Esophagus squamous epithelium (tissue), 5 donors: ENCODE results near the gene APH1B. TPM values are rescaled to one million over a fixed set of nuclear protein-coding genes. Genes with fewer than 3 reads are reported as not detected.
A peak's percentile ranks its signal among the peaks of the same experiment; 100 is the strongest.

Experiments used
- DNase-seq: peaks from one replicate; lab custom pipeline; 2025; lab: John Stamatoyannopoulos, UW
- H3K27ac ChIP-seq, 4 donors: fragments of 200-600 bp; sonication (generic); one replicate each; pipeline ENCODE4 v1.5.1; 2016 to 2019; ENCODE audit warnings: mild to moderate bottlenecking in 1 of 4
- H3K27me3 ChIP-seq, 4 donors: fragments of 200-600 bp; sonication (generic); 1 replicate in 3 of 4; 2 replicates in 1 of 4; pipeline versions ENCODE4 v1.5.1 to v1.6.0; 2017 to 2021; ENCODE audit warnings: antibody characterized with exemption in 1 of 4
- H3K36me3 ChIP-seq, 3 donors: fragments of 200-600 bp; sonication (generic); one replicate each; pipeline ENCODE4 v1.5.1; 2016 to 2019
- H3K4me1 ChIP-seq, 3 donors: fragments of 200-600 bp; sonication (generic); one replicate each; pipeline ENCODE4 v1.5.1; 2017 to 2019
- H3K4me3 ChIP-seq, 4 donors: fragments of 200-600 bp; sonication (generic); 1 replicate in 3 of 4; 2 replicates in 1 of 4; pipeline ENCODE4 v1.5.1; 2016 to 2019; ENCODE audit warnings: mild to moderate bottlenecking in 2 of 4, moderate library complexity in 1 of 4
- H3K9me3 ChIP-seq, 3 donors: fragments of 200-600 bp; sonication (generic); one replicate each; pipeline ENCODE4 v1.5.1; 2016 to 2019
- CTCF ChIP-seq, 6 experiments: fragments of 450-650 bp in 4 of 6; fragments of 200-600 bp in 2 of 6; sonication (generic) in 2 of 6; IDR thresholded peaks; one replicate each; pipeline ENCODE4 v1.5.1; 2016 to 2019; ENCODE audit warnings: antibody characterized with exemption in 6 of 6, mild to moderate bottlenecking in 4 of 6, moderate library complexity in 4 of 6
- POLR2A ChIP-seq, 4 donors: fragments of 450-650 bp; IDR thresholded peaks; one replicate each; pipeline ENCODE4 v1.6.1; 2017; ENCODE audit warnings: antibody characterized with exemption in 4 of 4, mild to moderate bottlenecking in 4 of 4, moderate library complexity in 3 of 4
- whole genome bisulfite sequencing, 2 donors: methylation state at CpG; one replicate each; pipeline ENCODE4 v1.1.5; 2018; 5-methylcytosine and 5-hydroxymethylcytosine counted together
- intact Hi-C: fragments of 100-400 bp; cut with DNase I; formaldehyde crosslinking; loops from one replicate; pipeline ENCODE4 v1.15.0; 2022
- total RNA-seq, 4 donors: library from RNA; depleted of rRNA; stranded (reverse); fragments of >200 nt; gene quantifications; one replicate each; pipeline ENCODE4 v1.1.0, GENCODE V29; 2016
- donor health status: DM: yes; HTN: yes; CAD: no.

Gene APH1B
- total RNA-seq, 4 donors from 2014 or later = 0.53 to 7.8 (median 3.3) TPM

GRCh38 chr15:63243776-63244175, 33.6 kb upstream of the APH1B start:
- H3K4me3 ChIP-seq = no peak overlapping the region
- no peaks in the 10 kb centered on the region for H3K27me3 ChIP-seq
- no peak for TF ChIP-seq POLR2A (IDR thresholded peaks at IDR 0.05)
- TF ChIP-seq CTCF (IDR thresholded peaks at IDR 0.05) = no peak
- no peaks in the 10 kb centered on the region for H3K9me3 ChIP-seq
- intact Hi-C loops = no loop called here
- 58 to 92% methylated on average over 1 of the region's 1 CpG for WGBS, 2 donors
- H3K36me3 ChIP-seq = no peaks in the 10 kb centered on the region
- DNase-seq = no peak
- peaks cover 16 to 86% (median 49%) of the 10 kb centered on the region in 3 donors for H3K4me1 ChIP-seq
- peak overlapping the region; percentile 45 to 76 (median 71) for H3K27ac ChIP-seq

DNA sequence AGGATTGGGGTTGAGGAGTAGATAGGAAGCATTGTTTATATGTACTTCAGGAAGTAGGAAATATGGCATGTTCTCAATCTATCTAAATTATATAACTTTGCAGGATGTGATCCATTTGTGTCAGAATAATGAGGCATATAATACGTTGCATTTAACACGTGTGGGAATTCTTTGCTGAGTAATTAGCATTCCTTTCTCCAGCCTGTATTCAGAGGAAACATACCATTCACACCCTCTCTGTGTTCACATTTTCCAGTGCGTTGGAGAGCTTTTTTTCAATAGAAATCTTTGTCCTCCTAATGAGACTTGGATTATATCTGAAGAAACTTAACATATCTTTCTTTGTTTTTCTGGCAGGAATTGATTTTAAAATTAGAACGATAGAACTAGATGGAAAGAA, 33.0 kb upstream of the APH1B start:
- H3K4me1 ChIP-seq = peaks cover 11 to 80% (median 43%) of the 10 kb centered on the region in 3 donors
- DNase-seq = no peak
- intact Hi-C loops = no loop called here
- H3K4me3 ChIP-seq = no peak overlapping the region
- no peak for TF ChIP-seq POLR2A (IDR thresholded peaks at IDR 0.05)
- TF ChIP-seq CTCF (IDR thresholded peaks at IDR 0.05) = no peak
- 26 to 29% methylated on average over 4 of the region's 4 CpGs for WGBS, 2 donors
- H3K36me3 ChIP-seq = peaks cover 0 to 5% (median 0%) of the 10 kb centered on the region in 3 donors
- no peaks in the 10 kb centered on the region for H3K27me3 ChIP-seq
- no peaks in the 10 kb centered on the region for H3K9me3 ChIP-seq
- peak overlapping the region; percentile 7 to 76 (median 71) for H3K27ac ChIP-seq

- H3K27ac ChIP-seq = peak overlapping the region; percentile 7 to 76 (median 71)
- peaks cover 0 to 11% (median 0%) of the 10 kb centered on the region in 3 donors for H3K36me3 ChIP-seq
- WGBS, 2 donors = 50 to 57% methylated on average over 5 of the region's 5 CpGs
- no peaks in the 10 kb centered on the region for H3K27me3 ChIP-seq
- no peaks in the 10 kb centered on the region for H3K9me3 ChIP-seq
- intact Hi-C loops = no loop called here
- H3K4me3 ChIP-seq = no peak overlapping the region
- DNase-seq = no peak
- no peak for TF ChIP-seq CTCF (IDR thresholded peaks at IDR 0.05)
- no peak for TF ChIP-seq POLR2A (IDR thresholded peaks at IDR 0.05)
- peaks cover 11 to 73% (median 38%) of the 10 kb centered on the region in 3 donors for H3K4me1 ChIP-seq
Observed at GRCh38 chr15:63244976-63245645, 32.3 kb upstream of the APH1B start.

DNA sequence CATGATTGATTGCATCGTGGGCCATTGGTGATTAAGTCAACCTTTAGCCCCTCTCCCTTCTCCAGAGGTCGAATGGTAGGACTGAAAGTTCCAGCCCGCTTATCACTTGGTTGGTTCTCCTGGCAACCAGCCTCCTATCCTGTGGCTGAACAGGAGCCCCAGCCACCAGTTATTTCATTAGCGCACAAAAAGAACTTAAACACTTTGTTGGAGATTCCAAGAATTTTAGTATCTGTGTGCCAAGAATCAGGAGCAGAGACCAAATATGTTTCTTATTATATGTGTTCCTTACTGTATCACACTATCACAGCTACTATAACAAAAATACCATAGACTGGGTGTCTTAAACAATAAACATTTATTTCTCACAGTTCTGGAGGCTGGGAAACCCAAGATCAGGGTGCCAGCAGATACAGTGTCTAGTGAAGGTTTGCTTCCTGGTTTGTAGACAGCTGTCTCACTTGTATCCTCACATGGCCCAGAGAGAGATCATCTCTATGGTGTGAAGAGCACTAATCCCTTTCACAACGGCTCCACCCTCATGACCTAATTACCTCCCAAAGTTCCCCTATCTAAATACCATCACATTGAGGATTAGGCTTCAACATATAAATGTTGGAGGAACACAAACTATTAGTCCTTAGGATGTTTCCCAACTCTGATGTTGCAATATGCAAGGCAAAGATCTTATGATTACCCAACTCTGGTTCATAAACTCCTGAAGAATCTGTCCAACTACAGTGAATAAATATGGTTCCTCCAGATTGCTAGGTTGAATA, 30.5 kb upstream of the APH1B start:
- Histone ChIP-seq H3K27me3 (no peaks in the 10 kb centered on the region), H3K4me3 (no peak overlapping the region), H3K4me1 (peaks cover 11 to 63% (median 33%) of the 10 kb centered on the region in 3 donors), H3K9me3 (no peaks in the 10 kb centered on the region), H3K36me3 (peaks cover 0 to 29% (median 0%) of the 10 kb centered on the region in 3 donors), H3K27ac (peak overlapping the region; percentile 45 to 76 (median 59))
- DNase-seq = no peak
- TF ChIP-seq CTCF (IDR thresholded peaks at IDR 0.05) = no peak
- 63 to 89% methylated on average over 4 to 5 of the region's 5 CpGs for WGBS, 2 donors
- intact Hi-C loops = no loop called here
